ENCODE data around the gene PKD1.

Gene PKD1

GRCh38 chr16:2053897-2054296 lies 81.8 kb downstream of the PKD1 start:
- peaks cover 0 to 7% (median 5%) of the 10 kb centered on the region in 4 donors for H3K4me1 ChIP-seq
- no peak for DNase-seq
- H3K27me3 ChIP-seq: no peaks in the 10 kb centered on the region
- TF ChIP-seq, protein P1, sequence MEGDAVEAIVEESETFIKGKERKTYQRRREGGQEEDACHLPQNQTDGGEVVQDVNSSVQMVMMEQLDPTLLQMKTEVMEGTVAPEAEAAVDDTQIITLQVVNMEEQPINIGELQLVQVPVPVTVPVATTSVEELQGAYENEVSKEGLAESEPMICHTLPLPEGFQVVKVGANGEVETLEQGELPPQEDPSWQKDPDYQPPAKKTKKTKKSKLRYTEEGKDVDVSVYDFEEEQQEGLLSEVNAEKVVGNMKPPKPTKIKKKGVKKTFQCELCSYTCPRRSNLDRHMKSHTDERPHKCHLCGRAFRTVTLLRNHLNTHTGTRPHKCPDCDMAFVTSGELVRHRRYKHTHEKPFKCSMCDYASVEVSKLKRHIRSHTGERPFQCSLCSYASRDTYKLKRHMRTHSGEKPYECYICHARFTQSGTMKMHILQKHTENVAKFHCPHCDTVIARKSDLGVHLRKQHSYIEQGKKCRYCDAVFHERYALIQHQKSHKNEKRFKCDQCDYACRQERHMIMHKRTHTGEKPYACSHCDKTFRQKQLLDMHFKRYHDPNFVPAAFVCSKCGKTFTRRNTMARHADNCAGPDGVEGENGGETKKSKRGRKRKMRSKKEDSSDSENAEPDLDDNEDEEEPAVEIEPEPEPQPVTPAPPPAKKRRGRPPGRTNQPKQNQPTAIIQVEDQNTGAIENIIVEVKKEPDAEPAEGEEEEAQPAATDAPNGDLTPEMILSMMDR (IDR thresholded peaks at IDR 0.05): no peak
- peaks cover 36 to 88% (median 73%) of the 10 kb centered on the region in 3 donors for H3K36me3 ChIP-seq
- intact Hi-C loops (cut with DNase I; ENCODE audit: low total_unique reads): no loop called here
- H3K27ac ChIP-seq: no peak overlapping the region
- no peak overlapping the region for H3K4me3 ChIP-seq
- no peaks in the 10 kb centered on the region for H3K9me3 ChIP-seq

DNA sequence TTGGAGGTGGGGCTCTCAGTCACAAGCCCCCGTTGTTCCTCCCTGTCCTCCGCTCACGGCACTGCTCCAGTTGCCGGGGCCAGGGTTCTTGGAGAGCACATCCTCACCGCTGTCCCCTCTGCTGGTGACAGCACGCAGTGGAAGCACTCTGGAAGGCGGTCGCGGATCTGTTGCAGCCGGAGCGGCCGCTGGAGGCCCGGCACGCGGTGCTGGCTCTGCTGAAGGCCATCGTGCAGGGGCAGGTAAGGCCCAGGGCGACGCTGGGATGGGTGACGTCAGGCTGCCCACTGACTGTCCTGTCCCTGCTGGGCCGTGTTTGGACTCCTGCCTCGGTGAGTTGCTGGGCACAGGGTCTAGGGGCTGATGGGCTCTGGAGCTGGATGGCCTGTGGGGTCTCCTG lies 82.5 kb downstream of the PKD1 start:
- Histone ChIP-seq H3K4me1 (peaks cover 0 to 13% (median 12%) of the 10 kb centered on the region in 4 donors), H3K27me3 (no peaks in the 10 kb centered on the region), H3K36me3 (peaks cover 36 to 81% (median 67%) of the 10 kb centered on the region in 3 donors), H3K9me3 (no peaks in the 10 kb centered on the region), H3K4me3 (no peak overlapping the region), H3K27ac (no peak overlapping the region)
- DNase-seq: no peak
- intact Hi-C loops (cut with DNase I; ENCODE audit: low total_unique reads): no loop called here
- TF ChIP-seq, protein P1 (IDR thresholded peaks at IDR 0.05): no peak

DNA sequence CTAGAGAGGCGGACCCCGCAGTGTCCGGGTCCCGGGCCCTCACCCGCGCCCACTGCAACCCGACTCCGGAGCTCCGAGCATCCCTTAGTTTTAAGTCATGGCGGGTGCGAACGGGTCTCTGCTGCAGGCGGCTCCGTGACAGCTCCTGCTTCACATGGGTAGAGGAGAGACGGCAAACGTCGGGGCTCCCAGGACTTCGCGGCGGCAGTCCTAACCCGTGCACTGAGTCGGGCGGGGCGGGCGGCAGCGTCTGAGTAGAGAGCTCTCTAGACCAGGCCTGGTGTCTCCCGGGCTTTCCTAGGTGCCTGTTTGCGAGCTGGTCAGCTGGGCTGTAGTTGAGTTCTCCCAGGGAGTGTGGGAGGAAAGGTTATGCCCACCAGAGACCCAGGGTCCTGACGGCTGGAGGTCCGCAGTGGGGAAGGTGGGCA lies 87.6 kb downstream of the PKD1 start:
- H3K27me3 ChIP-seq: no peaks in the 10 kb centered on the region
- peaks cover 5 to 46% (median 36%) of the 10 kb centered on the region in 4 donors for H3K4me1 ChIP-seq
- intact Hi-C loops (cut with DNase I; ENCODE audit: low total_unique reads): no loop called here
- peaks cover 19 to 45% (median 29%) of the 10 kb centered on the region in 3 donors for H3K36me3 ChIP-seq
- H3K9me3 ChIP-seq: no peaks in the 10 kb centered on the region
- peak overlapping the region; percentile 85 to 91 for H3K4me3 ChIP-seq
- DNase-seq: no peak
- TF ChIP-seq, protein P1 (IDR thresholded peaks at IDR 0.05): no peak
- H3K27ac ChIP-seq: peak overlapping the region; percentile 69 to 80

GRCh38 chr16:2047330-2048115 lies 88.2 kb downstream of the PKD1 start, which contains the start of the genes NTHL1 and TSC2:
Gene NTHL1, minus strand, starts transcription at chr16:2047834. Its CDS starts 11 bp downstream, at chr16:2047823.
Gene TSC2, plus strand, starts transcription at chr16:2047985. Its CDS starts 631 bp downstream, at chr16:2048616.
- Histone ChIP-seq H3K4me3 (peak within 1 kb of the TSS; percentile 85 to 91), H3K9me3 (no peaks in the 10 kb centered on the region), H3K4me1 (peaks cover 5 to 50% (median 36%) of the 10 kb centered on the region in 4 donors), H3K36me3 (peaks cover 13 to 41% (median 26%) of the 10 kb centered on the region in 3 donors), H3K27ac (peak within 1 kb of the TSS; percentile 69 to 80), H3K27me3 (no peaks in the 10 kb centered on the region)
- intact Hi-C loops (cut with DNase I; ENCODE audit: low total_unique reads): no loop called here
- DNase-seq: peak; percentile 97 to 98
- TF ChIP-seq, protein P1 (IDR thresholded peaks at IDR 0.05): peak; percentile 37 to 56

DNA sequence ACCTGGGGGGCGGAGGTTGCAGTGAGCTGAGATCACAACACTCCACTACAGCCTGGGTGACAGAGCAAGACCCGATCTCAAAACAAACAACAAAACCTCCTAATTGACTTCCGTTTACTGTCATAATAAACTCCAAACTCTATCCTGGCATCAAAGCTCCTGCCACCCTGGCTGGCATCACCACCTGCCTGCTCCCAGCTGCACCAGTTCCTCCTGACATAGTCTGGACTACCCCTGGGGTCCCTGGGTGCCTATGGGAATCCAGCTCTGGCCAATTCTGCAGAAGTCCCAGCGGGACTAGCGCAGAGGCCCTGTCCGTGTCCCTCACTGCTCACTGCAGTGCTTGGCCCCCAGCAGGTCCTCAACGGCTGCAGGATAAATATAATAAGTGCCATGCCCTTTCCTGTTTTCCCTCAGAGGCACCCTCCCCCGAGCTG lies 88.8 kb downstream of the PKD1 start:
- Histone ChIP-seq H3K27me3 (no peaks in the 10 kb centered on the region), H3K27ac (peak overlapping the region; percentile 69 to 80), H3K36me3 (peaks cover 11 to 35% (median 20%) of the 10 kb centered on the region in 3 donors), H3K4me3 (peak overlapping the region; percentile 85 to 91), H3K9me3 (no peaks in the 10 kb centered on the region), H3K4me1 (peaks cover 5 to 50% (median 39%) of the 10 kb centered on the region in 4 donors)
- TF ChIP-seq, protein P1 (IDR thresholded peaks at IDR 0.05): no peak
- intact Hi-C loops (cut with DNase I; ENCODE audit: low total_unique reads): no loop called here
- no peak for DNase-seq
